Thyroid gland (tissue), 4 donors: ENCODE results near the gene MLH3.

Experiments
- POLR2A ChIP-seq, 2 donors: fragments of 450-650 bp; IDR thresholded peaks; one replicate each; pipeline ENCODE4 v1.6.1; 2017; ENCODE audit warnings: antibody characterized with exemption in 2 of 2, mild to moderate bottlenecking in 2 of 2, moderate library complexity in 1 of 2
- TF ChIP-seq, protein P1 (sequence below), 6 experiments: fragments of 200-600 bp in 3 of 6; fragments of 450-650 bp in 3 of 6; sonication (generic) in 3 of 6; IDR thresholded peaks; one replicate each; pipeline ENCODE4 v1.5.1; 2016 to 2019; ENCODE audit warnings: antibody characterized with exemption in 6 of 6, mild to moderate bottlenecking in 2 of 6, inconsistent platforms in 1 of 6, moderate library complexity in 1 of 6

DNA sequence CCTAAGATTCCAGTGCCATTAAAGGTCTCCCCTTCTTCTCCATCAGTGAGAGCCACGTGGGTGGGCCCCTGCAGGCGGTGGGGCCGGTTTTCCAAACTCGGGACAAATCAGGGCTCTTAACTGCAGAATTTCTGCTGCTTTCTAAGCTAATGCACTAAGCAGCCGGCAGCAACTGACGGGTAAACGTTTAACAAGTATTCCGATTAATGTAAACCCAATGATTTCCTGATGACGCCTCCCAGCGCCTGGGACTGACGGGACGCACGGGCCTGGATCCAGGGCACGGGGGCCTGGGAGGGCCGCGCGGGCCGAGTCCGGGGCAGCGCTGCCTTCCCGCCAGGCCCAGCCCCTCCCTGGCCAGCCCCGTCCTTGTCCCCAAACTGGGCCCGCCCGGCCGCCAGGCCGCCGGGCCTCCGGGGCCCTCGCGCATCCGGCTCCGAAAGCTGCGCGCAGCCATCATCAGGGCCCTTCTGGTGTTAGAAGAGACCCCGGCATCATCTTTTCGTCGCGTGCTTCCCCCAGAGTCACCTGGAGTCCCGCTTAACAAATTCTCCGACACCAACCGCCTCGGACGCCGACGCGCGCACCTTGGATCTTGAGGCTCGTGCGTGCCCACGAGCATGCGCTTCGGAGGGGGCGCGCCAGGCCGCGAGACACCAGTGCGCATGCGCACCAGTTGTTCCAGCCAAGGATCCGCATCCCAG lies at the start of gene MLH3:
- TF ChIP-seq, protein P1, sequence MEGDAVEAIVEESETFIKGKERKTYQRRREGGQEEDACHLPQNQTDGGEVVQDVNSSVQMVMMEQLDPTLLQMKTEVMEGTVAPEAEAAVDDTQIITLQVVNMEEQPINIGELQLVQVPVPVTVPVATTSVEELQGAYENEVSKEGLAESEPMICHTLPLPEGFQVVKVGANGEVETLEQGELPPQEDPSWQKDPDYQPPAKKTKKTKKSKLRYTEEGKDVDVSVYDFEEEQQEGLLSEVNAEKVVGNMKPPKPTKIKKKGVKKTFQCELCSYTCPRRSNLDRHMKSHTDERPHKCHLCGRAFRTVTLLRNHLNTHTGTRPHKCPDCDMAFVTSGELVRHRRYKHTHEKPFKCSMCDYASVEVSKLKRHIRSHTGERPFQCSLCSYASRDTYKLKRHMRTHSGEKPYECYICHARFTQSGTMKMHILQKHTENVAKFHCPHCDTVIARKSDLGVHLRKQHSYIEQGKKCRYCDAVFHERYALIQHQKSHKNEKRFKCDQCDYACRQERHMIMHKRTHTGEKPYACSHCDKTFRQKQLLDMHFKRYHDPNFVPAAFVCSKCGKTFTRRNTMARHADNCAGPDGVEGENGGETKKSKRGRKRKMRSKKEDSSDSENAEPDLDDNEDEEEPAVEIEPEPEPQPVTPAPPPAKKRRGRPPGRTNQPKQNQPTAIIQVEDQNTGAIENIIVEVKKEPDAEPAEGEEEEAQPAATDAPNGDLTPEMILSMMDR (IDR thresholded peaks at IDR 0.05): no peak
- TF ChIP-seq POLR2A (IDR thresholded peaks at IDR 0.05): peak in 1 of 2 donors; percentile 91
